HepG2 (cell line): ENCODE results near the gene MFSD6.

Experiments used
- ATF7 ChIP-seq, 2 experiments: fragments of 450-650 bp in 1 of 2; sonication (generic) in 1 of 2; formaldehyde crosslinking in 1 of 2; IDR thresholded peaks; 2 replicates each; pipeline versions ENCODE4 v1.4.0 to v1.6.1; 2016 to 2020; ENCODE audit warnings: antibody characterized with exemption in 1 of 2, mild to moderate bottlenecking in 1 of 2, missing genetic modification reagents in 1 of 2
- CTCF ChIP-seq: sonication (generic); formaldehyde crosslinking; IDR thresholded peaks from 2 replicates; pipeline ENCODE4 v1.5.0; 2020; ENCODE audit warnings: mild to moderate bottlenecking, missing genetic modification reagents, moderate library complexity
- HNRNPK ChIP-seq: fragments of 200-400 bp; formaldehyde crosslinking; IDR thresholded peaks from 2 replicates; pipeline ENCODE4 v1.6.1; 2018; ENCODE audit warnings: low read length, low read depth, moderate library complexity, mild to moderate bottlenecking; ENCODE audit not compliant: poor library complexity, severe bottlenecking
- JUN ChIP-seq: sonication (generic); formaldehyde crosslinking; IDR thresholded peaks from 2 replicates; pipeline ENCODE4 v1.4.0; 2020; ENCODE audit warnings: mild to moderate bottlenecking, missing genetic modification reagents
- POLR2G ChIP-seq: fragments of 200-400 bp; formaldehyde crosslinking; IDR thresholded peaks from 2 replicates; pipeline ENCODE4 v1.6.1; 2018; ENCODE audit warnings: mild to moderate bottlenecking, low read depth, low read length, moderate library complexity
- ZBTB21 ChIP-seq: sonication (generic); formaldehyde crosslinking; IDR thresholded peaks from 2 replicates; pipeline ENCODE4 v1.4.0; 2020; ENCODE audit warnings: missing genetic modification reagents
- ZNF331 ChIP-seq: sonication (generic); formaldehyde crosslinking; IDR thresholded peaks from 2 replicates; pipeline ENCODE4 v1.4.0; 2020; ENCODE audit warnings: missing genetic modification reagents

- no peak for TF ChIP-seq CTCF (CRISPR knock-in tag)
- TF ChIP-seq ZNF331 (CRISPR knock-in tag) = no peak
- no peak for TF ChIP-seq HNRNPK
- TF ChIP-seq ZBTB21 = no peak
- no peak for TF ChIP-seq ATF7 (IDR thresholded peaks at IDR 0.05)
- no peak for TF ChIP-seq ATF7 (CRISPR knock-in tag; IDR thresholded peaks at IDR 0.05)
- no peak for TF ChIP-seq POLR2G
- no peak for TF ChIP-seq JUN
These were observed 136.9 kb downstream of the MFSD6 start for GRCh38 chr2:190545093-190545492.
